Measurements from ENCODE around the gene CLIP1. TPM values are rescaled to one million over a fixed set of nuclear protein-coding genes. Genes with fewer than 3 reads are reported as not detected.

CLIP1 gene
- total and polyA plus RNA-seq, 2 of the 8 experiments (the other 6 are each of a cell fraction or from before 2014, with no cell fraction given), result 19.0 to 27.6 TPM

DNA sequence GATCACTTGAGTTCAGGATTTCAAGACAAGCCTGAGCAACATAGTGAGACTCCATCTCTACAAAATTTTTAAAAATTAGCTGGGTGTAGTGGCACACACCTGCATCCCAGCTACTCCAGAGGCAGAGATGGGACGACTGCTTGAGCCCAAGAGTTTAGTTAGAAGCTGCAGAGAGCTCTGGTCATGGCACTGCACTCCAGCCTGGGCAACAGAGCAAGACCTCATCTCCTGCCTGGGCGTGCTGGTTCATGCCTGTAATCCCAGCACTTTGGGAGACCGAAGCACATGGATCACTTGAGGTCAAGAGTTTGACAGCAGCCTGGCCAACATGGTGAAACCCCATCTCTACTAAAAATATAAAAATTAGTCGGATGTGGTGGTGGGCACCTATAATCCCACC, 20.2 kb downstream of the CLIP1 start:
- Histone ChIP-seq H3K18ac (ENCODE audit: extremely low read depth, low read length) (no peak overlapping the region; the same call in 1 of the 2 replicates), H3K14ac (ENCODE audit: insufficient read length) (no peak overlapping the region), H3K4ac (replicated peaks; ENCODE audit: insufficient read length, low read depth, low read length) (no peak overlapping the region), H3K4me3 (ENCODE audit: extremely low read depth in 1 of 4, insufficient read depth in 2 of 4, low read depth in 3 of 4, low read length in 4 of 4) (no peak overlapping the region), H4K5ac (ENCODE audit: insufficient read length, low read depth, low read length) (no peak overlapping the region), H3K56ac (replicated peaks; ENCODE audit: insufficient read length, low read depth, low read length) (no peak overlapping the region), H3K9me3 (ENCODE audit: insufficient read depth in 2 of 2, low read depth in 1 of 2, low read length in 1 of 2) (no peaks in the 10 kb centered on the region), H4K8ac (ENCODE audit: extremely low read depth, insufficient read depth, low read length) (no peak overlapping the region), H3K27me3 (replicated peaks in 1 of 4; ENCODE audit: control insufficient read depth in 3 of 4, extremely low read depth in 1 of 4, insufficient read depth in 3 of 4, low read length in 3 of 4) (no peaks in the 10 kb centered on the region), H2BK5ac (ENCODE audit: low read depth, low read length) (no peak overlapping the region), H4K20me1 (replicated peaks in 1 of 2; ENCODE audit: control insufficient read depth in 1 of 2, insufficient read depth in 2 of 2, low read length in 2 of 2) (no peaks in the 10 kb centered on the region), H4K91ac (replicated peaks; ENCODE audit: insufficient read length, low read length) (no peak overlapping the region), H2BK120ac (replicated peaks; ENCODE audit: low read depth, low read length) (no peak overlapping the region), H2BK20ac (ENCODE audit: low read length) (no peak overlapping the region), H3K4me1 (replicated peaks in 1 of 4; ENCODE audit: control insufficient read depth in 3 of 4, insufficient read depth in 4 of 4, low read length in 3 of 4) (peaks cover 3 to 8% (median 5%) of the 10 kb centered on the region in 4 experiments; a peak in 6 of 7 replicates), H2BK15ac (ENCODE audit: low read length) (no peak overlapping the region), H2AK5ac (ENCODE audit: low read depth, low read length) (no peak overlapping the region), H3K4me2 (ENCODE audit: insufficient read depth in 1 of 2, low read depth in 2 of 2, low read length in 2 of 2) (no peak overlapping the region), H3K23me2 (ENCODE audit: low read depth, low read length) (no peaks in the 10 kb centered on the region), H3K79me1 (ENCODE audit: low read depth, low read length) (no peaks in the 10 kb centered on the region), H2AFZ (ENCODE audit: low read length) (no peak overlapping the region), H3K23ac (ENCODE audit: insufficient read length) (no peak overlapping the region), H3K9ac (replicated peaks in 1 of 4; ENCODE audit: extremely low read depth in 1 of 4, low read depth in 3 of 4, low read length in 3 of 4) (no peak overlapping the region), H3K79me2 (ENCODE audit: control insufficient read depth in 1 of 2, insufficient read depth in 2 of 2, low read length in 2 of 2) (0 out of 4 replicates have a peak, but pooled peaks cover 0 to 3% of the 10 kb centered on the region in 2 experiments), H3K36me3 (ENCODE audit: control insufficient read depth in 2 of 4, insufficient read depth in 4 of 4, low read length in 3 of 4) (no peaks in the 10 kb centered on the region), H2BK12ac (ENCODE audit: low read depth, low read length) (no peak overlapping the region), H3K27ac (ENCODE audit: low read depth, low read length) (no peak overlapping the region)
- FAIRE-seq (no peak), DNase-seq (ENCODE audit: low read depth in 1 of 2, low spot score in 2 of 2) (no peak)
- 89% methylated on average over 4 of the region's 4 CpGs; no CpG with 5 or more reads in 1 of the 2 experiments for WGBS, 2 experiments (ENCODE audit: extremely low coverage in 1 of 2, insufficient coverage in 1 of 2, insufficient read length in 1 of 2, insufficient replicate concordance in 2 of 2, low coverage in 1 of 2, low lambda C conversion rate in 2 of 2, missing lambda C conversion rate in 1 of 2)
- CTCF ChIA-PET (ENCODE audit: partially characterized antibody), result interaction anchor here (1.1 to 7.3 kb wide), 4 partner anchors 11 to 69 kb away, joined by 3 to 130 read pairs (median 14); partner anchors contain the start of gene CLIP1
- POLR2A ChIA-PET (ENCODE audit: partially characterized antibody), result interaction anchor here (1.0 to 5.3 kb wide), 4 partner anchors 11 to 98 kb away, joined by 3 to 43 read pairs (median 6); partner anchors contain the start of gene ZCCHC8
- no peak for TF ChIP-seq CTBP2 (IDR thresholded peaks at IDR 0.05; ENCODE audit: borderline replicate concordance, insufficient read depth, insufficient read length, low read length)
- TF ChIP-seq KDM1A (IDR thresholded peaks at IDR 0.05; ENCODE audit: borderline replicate concordance, low read length), result no peak
- no peak for TF ChIP-seq POU5F1 (IDR thresholded peaks at IDR 0.05; ENCODE audit: low read depth, low read length)
- TF ChIP-seq, protein P1, sequence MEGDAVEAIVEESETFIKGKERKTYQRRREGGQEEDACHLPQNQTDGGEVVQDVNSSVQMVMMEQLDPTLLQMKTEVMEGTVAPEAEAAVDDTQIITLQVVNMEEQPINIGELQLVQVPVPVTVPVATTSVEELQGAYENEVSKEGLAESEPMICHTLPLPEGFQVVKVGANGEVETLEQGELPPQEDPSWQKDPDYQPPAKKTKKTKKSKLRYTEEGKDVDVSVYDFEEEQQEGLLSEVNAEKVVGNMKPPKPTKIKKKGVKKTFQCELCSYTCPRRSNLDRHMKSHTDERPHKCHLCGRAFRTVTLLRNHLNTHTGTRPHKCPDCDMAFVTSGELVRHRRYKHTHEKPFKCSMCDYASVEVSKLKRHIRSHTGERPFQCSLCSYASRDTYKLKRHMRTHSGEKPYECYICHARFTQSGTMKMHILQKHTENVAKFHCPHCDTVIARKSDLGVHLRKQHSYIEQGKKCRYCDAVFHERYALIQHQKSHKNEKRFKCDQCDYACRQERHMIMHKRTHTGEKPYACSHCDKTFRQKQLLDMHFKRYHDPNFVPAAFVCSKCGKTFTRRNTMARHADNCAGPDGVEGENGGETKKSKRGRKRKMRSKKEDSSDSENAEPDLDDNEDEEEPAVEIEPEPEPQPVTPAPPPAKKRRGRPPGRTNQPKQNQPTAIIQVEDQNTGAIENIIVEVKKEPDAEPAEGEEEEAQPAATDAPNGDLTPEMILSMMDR (IDR thresholded peaks at IDR 0.05; ENCODE audit: control extremely low read depth in 1 of 3, insufficient read depth in 1 of 3, low read depth in 1 of 3, low read length in 3 of 3), result no peak
- TF ChIP-seq, protein P2, sequence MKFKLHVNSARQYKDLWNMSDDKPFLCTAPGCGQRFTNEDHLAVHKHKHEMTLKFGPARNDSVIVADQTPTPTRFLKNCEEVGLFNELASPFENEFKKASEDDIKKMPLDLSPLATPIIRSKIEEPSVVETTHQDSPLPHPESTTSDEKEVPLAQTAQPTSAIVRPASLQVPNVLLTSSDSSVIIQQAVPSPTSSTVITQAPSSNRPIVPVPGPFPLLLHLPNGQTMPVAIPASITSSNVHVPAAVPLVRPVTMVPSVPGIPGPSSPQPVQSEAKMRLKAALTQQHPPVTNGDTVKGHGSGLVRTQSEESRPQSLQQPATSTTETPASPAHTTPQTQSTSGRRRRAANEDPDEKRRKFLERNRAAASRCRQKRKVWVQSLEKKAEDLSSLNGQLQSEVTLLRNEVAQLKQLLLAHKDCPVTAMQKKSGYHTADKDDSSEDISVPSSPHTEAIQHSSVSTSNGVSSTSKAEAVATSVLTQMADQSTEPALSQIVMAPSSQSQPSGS (IDR thresholded peaks at IDR 0.05; ENCODE audit: low read length), result no peak
- no peak for TF ChIP-seq SIX5 (IDR thresholded peaks at IDR 0.05; ENCODE audit: low read depth, low read length)
- TF ChIP-seq SIRT6 (IDR thresholded peaks at IDR 0.05; ENCODE audit: low read length), result no peak
- no peak for TF ChIP-seq CHD1 (IDR thresholded peaks at IDR 0.05; ENCODE audit: low read depth, low read length)
- no peak for TF ChIP-seq CEBPB (IDR thresholded peaks at IDR 0.05; ENCODE audit: low read depth, low read length)

Data from H1 (cell line).